ENCODE measurements around the gene OSBPL10.
"Not testable (repeated sequence)": the region's sequence is repeated elsewhere in the genome, so short reads cannot be mapped to it uniquely, and the experiment has no call there.

The OSBPL10 gene

GRCh38 chr3:31701286-31701685 is 279.8 kb downstream of the OSBPL10 start:
- no peak for DNase-seq (ENCODE audit: low spot score)

GRCh38 chr3:31699309-31699953 is 281.6 kb downstream of the OSBPL10 start:
- DNase-seq (ENCODE audit: low spot score) = peak; percentile 89

GRCh38 chr3:31696815-31697548 is 284.1 kb downstream of the OSBPL10 start:
- no peak for DNase-seq (ENCODE audit: low spot score)

GRCh38 chr3:31696009-31696297 is 285.1 kb downstream of the OSBPL10 start:
- no peak for DNase-seq (ENCODE audit: low spot score)

GRCh38 chr3:31695280-31696008 is 285.6 kb downstream of the OSBPL10 start:
- DNase-seq (ENCODE audit: low spot score) = no peak

GRCh38 chr3:31693346-31693745 is 287.7 kb downstream of the OSBPL10 start:
- no peak for DNase-seq (ENCODE audit: low spot score)

GRCh38 chr3:31692751-31693150 is 288.3 kb downstream of the OSBPL10 start:
- DNase-seq (ENCODE audit: low spot score) = no peak

- no peak for DNase-seq (ENCODE audit: low spot score)
Observed at GRCh38 chr3:31690771-31691170, 290.3 kb downstream of the OSBPL10 start.

- DNase-seq (ENCODE audit: low spot score) = not testable (repeated sequence)
Observed at GRCh38 chr3:31689523-31689922, 291.5 kb downstream of the OSBPL10 start.

- no peak for DNase-seq (ENCODE audit: low spot score)
Observed at GRCh38 chr3:31688984-31689383, 292.1 kb downstream of the OSBPL10 start.

GRCh38 chr3:31687020-31687802 is 293.9 kb downstream of the OSBPL10 start:
- DNase-seq (ENCODE audit: low spot score) = no peak

GRCh38 chr3:31680072-31680870 is 300.8 kb downstream of the OSBPL10 start:
- DNase-seq (ENCODE audit: low spot score) = no peak

- no peak for DNase-seq (ENCODE audit: low spot score)
Observed at GRCh38 chr3:31676556-31676955, 304.5 kb downstream of the OSBPL10 start.

- DNase-seq (ENCODE audit: low spot score) = no peak
Observed at GRCh38 chr3:31673950-31674349, 307.1 kb downstream of the OSBPL10 start.

GRCh38 chr3:31671976-31672375 is 309.1 kb downstream of the OSBPL10 start:
- no peak for DNase-seq (ENCODE audit: low spot score)

- no peak for DNase-seq (ENCODE audit: low spot score)
Observed at GRCh38 chr3:31671451-31671850, 309.6 kb downstream of the OSBPL10 start.

- no peak for DNase-seq (ENCODE audit: low spot score)
Observed at GRCh38 chr3:31670722-31671121, 310.3 kb downstream of the OSBPL10 start.

GRCh38 chr3:31670136-31670535 is 310.9 kb downstream of the OSBPL10 start:
- DNase-seq (ENCODE audit: low spot score) = no peak

- peak; percentile 15 for DNase-seq (ENCODE audit: low spot score)
Observed at GRCh38 chr3:31668242-31668641, 312.8 kb downstream of the OSBPL10 start.

GRCh38 chr3:31667582-31667981 is 313.5 kb downstream of the OSBPL10 start:
- no peak for DNase-seq (ENCODE audit: low spot score)

GRCh38 chr3:31664031-31664430 is 317.0 kb downstream of the OSBPL10 start:
- no peak for DNase-seq (ENCODE audit: low spot score)
